BLaER1 treated with 17β-estradiol and CSF1 and Interleukin-3, amounts not matched to agents 10 nM and 100 nM (cell line): ENCODE data around the gene FABP6.

Source experiments
- H3K27ac ChIP-seq, 11 experiments: shearing (Covaris generic); formaldehyde crosslinking; 2 replicates each; pipeline ENCODE4 v1.8.1; 2022
- H3K27me3 ChIP-seq, 11 experiments: shearing (Covaris generic); formaldehyde crosslinking; 2 replicates each; pipeline ENCODE4 v1.8.1; 2022
- H3K36me3 ChIP-seq, 11 experiments: shearing (Covaris generic); formaldehyde crosslinking; 2 replicates each; pipeline ENCODE4 v1.8.1; 2022
- H3K4me1 ChIP-seq, 10 experiments: shearing (Covaris generic); formaldehyde crosslinking; 2 replicates each; pipeline ENCODE4 v1.8.1; 2022
- H3K4me2 ChIP-seq, 11 experiments: shearing (Covaris generic); formaldehyde crosslinking; 2 replicates each; pipeline ENCODE4 v1.8.1; 2022
- H3K4me3 ChIP-seq, 10 experiments: shearing (Covaris generic); formaldehyde crosslinking; 2 replicates each; pipeline ENCODE4 v1.8.1; 2022
- H3K9ac ChIP-seq, 11 experiments: shearing (Covaris generic); formaldehyde crosslinking; 2 replicates each; pipeline ENCODE4 v1.8.1; 2022
- H3K9me3 ChIP-seq, 11 experiments: shearing (Covaris generic); formaldehyde crosslinking; replicated peaks in 1 of 11; 2 replicates each; pipeline ENCODE4 v1.8.1; 2022
- H4K20me1 ChIP-seq, 11 experiments: shearing (Covaris generic); formaldehyde crosslinking; 2 replicates each; pipeline ENCODE4 v1.8.1; 2022
- Cebpa-rat ChIP-seq, 11 experiments: shearing (Covaris generic); IDR thresholded peaks; 2 replicates each; pipeline ENCODE4 v1.8.1; 2022

The FABP6 gene

DNA sequence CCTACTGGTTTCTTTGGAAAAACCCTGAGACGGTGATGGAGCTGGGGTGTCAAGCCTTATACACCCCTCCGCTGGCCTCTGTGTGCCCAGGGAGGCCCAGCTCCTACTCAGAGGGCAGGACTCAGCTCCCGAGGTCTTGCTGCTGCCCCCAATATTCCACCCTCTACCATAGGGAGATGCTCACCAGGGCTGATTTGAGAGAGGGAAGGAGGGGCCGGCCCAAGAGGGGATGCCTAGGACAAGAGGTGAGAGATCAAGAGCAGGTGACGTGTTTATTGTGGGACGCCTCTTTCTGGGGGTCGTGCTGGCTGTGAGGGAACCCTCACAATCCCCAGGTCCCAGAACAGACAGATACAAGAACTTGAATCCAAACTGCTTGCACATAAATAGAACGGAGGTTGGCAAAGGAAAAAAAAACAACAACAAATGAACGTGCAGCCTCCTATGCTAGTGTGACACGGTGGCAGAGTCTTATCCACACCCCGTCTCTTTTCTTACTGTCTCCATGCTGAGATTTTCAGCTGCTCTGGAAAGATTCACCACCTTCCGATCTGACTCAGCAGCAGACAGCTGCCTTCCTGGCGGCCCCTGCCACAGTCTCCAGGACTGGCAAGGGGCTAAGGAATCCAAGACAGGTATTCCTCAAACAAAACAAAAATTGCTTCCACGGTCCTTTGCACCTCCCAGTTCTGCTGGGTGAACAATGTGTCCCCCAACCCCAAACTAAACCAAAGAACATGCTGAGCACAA, 22.3 kb downstream of the FABP6 start:
- no peak overlapping the region for H3K27ac ChIP-seq
- peaks cover 0 to 31% (median 17%) of the 10 kb centered on the region in 10 experiments; a peak in 16 of 20 replicates for H3K4me1 ChIP-seq
- no peak overlapping the region for H3K4me2 ChIP-seq
- TF ChIP-seq Cebpa-rat (IDR thresholded peaks at IDR 0.05), result no peak
- no peaks in the 10 kb centered on the region for H3K9me3 ChIP-seq
- H3K4me3 ChIP-seq, result no peak overlapping the region
- no peaks in the 10 kb centered on the region for H3K27me3 ChIP-seq
- H4K20me1 ChIP-seq, result no peaks in the 10 kb centered on the region
- peaks cover 0 to 50% (median 5%) of the 10 kb centered on the region in 11 experiments; a peak in 10 of 22 replicates for H3K36me3 ChIP-seq
- no peak overlapping the region for H3K9ac ChIP-seq

DNA sequence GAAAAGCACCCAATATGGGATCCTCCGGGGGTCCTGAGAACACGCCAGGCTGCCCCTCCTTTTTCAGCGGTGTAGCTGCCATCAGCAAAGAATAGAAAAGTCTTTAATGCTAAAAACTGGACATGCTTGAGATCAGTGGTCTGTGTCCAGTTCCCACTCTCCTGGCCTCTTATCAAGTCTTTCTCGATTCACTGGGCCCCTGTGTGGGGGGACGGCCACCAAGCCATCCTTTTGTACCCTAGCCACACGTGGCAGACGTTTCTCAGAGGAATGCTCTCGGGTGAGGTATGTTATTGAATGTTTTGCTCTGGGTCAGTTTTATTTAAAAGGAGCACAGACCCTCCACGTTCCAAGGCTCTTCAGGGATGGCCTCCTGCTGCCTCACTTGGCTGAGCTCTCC, 23.6 kb downstream of the FABP6 start:
- Histone ChIP-seq H3K9me3 (no peaks in the 10 kb centered on the region), H3K4me1 (peaks cover 0 to 17% (median 9%) of the 10 kb centered on the region in 10 experiments; a peak in 16 of 20 replicates), H3K4me3 (no peak overlapping the region), H3K9ac (no peak overlapping the region), H3K27ac (no peak overlapping the region), H3K36me3 (peaks cover 0 to 50% (median 5%) of the 10 kb centered on the region in 11 experiments; a peak in 10 of 22 replicates), H3K4me2 (no peak overlapping the region), H3K27me3 (no peaks in the 10 kb centered on the region), H4K20me1 (no peaks in the 10 kb centered on the region)
- no peak for TF ChIP-seq Cebpa-rat (IDR thresholded peaks at IDR 0.05)

DNA sequence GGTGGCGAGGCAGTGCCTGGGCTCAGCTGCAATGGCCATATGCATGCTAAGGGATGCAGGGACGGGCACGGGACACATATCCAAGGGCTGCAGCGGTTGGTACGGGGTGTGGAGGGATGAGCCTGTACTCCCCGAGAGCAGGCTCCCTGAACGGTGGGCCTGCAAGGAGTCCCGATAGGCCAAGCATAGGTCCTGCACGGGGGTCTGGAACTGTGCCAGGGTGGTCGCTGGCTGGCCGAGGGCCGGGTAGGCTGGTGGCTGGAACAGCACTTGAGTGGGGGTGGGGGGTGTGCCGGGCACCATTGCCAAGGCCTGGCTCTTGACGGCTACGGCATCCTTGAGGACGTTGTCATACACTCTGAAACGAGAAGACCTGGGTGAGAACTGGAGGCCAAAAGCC, 24.1 kb downstream of the FABP6 start:
- no peak for TF ChIP-seq Cebpa-rat (IDR thresholded peaks at IDR 0.05)
- no peaks in the 10 kb centered on the region for H3K9me3 ChIP-seq
- no peak overlapping the region for H3K9ac ChIP-seq
- peaks cover 0 to 55% (median 5%) of the 10 kb centered on the region in 11 experiments; a peak in 10 of 22 replicates for H3K36me3 ChIP-seq
- H3K4me2 ChIP-seq, result no peak overlapping the region
- peaks cover 0 to 16% (median 3%) of the 10 kb centered on the region in 10 experiments; a peak in 10 of 20 replicates for H3K4me1 ChIP-seq
- no peak overlapping the region for H3K4me3 ChIP-seq
- no peak overlapping the region for H3K27ac ChIP-seq
- no peaks in the 10 kb centered on the region for H3K27me3 ChIP-seq
- no peaks in the 10 kb centered on the region for H4K20me1 ChIP-seq

DNA sequence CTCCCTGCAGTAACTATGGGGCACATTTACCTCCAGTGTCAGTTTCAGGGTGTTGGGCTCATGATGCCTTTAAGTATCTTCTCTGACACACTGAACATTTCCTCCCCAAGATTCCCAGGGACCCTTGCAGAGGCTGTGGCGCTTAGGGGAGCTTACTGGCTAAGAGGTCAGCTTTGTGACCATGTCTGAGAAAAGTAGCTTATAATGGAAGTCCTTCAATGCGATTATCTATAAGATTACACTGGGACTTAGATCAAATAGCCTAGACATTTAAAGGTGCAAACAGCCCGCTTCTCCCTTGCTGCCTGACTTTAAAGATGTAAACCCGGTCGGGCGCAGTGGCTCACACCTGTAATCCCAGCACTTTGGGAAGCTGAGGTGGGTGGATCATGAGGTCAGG, 25.4 kb downstream of the FABP6 start:
- H3K9ac ChIP-seq, result no peak overlapping the region
- peaks cover 0 to 23% (median 6%) of the 10 kb centered on the region in 10 experiments; a peak in 15 of 20 replicates for H3K4me1 ChIP-seq
- H3K27me3 ChIP-seq, result no peaks in the 10 kb centered on the region
- peaks cover 0 to 68% (median 5%) of the 10 kb centered on the region in 11 experiments; a peak in 10 of 22 replicates for H3K36me3 ChIP-seq
- no peaks in the 10 kb centered on the region for H3K9me3 ChIP-seq
- H3K4me3 ChIP-seq, result no peak overlapping the region
- TF ChIP-seq Cebpa-rat (IDR thresholded peaks at IDR 0.05), result no peak
- H3K27ac ChIP-seq, result no peak overlapping the region
- no peak overlapping the region for H3K4me2 ChIP-seq
- H4K20me1 ChIP-seq, result 0 out of 22 replicates have a peak, but pooled peaks cover 0 to 7% (median 0%) of the 10 kb centered on the region in 11 experiments

DNA sequence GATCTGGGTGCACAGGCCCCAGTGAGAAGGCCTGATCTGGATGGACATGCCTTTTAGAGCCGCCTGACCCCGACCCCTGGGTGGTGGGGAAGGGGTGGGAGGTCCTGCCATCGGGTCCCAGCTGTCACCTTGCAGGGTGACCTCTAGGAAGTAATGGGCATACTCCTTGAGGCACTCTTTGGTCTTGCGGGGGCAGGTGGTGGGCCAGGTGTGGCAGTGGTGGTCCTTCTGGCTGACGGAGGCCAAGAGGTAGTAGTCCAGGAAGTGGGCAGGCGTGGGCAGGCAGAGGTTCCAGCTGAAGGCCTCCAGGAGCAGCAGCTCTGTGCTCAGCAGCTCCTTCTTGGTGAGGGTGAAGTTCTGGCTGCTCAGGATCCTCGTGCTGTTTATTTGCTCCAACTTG, 30.0 kb downstream of the FABP6 start:
- H4K20me1 ChIP-seq, result peaks cover 0 to 37% (median 0%) of the 10 kb centered on the region in 11 experiments; a peak in 3 of 22 replicates

DNA sequence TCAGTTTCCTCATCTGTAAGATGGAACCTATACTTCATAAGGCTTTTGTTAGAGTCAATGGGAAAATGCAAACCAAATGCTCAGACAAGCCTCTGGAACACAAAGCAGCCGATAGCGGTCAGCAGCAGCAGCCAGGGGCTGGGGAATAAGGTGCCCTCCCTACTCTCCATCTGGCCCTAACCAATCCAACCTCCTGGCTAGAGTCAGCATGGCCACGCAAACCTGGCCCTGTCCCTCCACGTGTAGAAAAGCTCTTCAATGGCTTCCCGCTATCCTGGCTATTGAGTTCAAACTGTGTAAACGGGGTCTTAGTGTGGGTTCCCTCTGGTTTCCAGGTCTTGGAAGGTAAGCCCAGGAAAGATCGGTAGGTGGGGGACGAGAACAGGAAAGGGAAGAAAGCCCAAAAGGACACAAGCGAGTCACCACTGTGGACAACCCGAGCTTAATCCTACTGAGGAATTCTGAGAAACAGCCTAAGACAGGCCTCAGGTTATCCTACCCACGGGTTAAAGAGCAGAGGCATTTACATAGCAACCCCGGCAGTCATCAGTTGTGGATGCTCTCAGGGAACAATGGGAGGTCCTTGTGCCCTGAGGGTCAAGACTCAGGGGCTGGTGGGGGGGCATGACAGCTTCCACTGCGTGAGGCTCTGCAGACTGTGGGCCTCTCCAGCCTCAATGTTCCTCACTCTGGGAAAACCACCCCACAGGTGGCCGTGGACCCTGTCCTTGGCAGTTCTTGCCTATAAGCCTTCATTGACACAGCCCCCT, 30.9 kb downstream of the FABP6 start:
- Histone ChIP-seq H3K27ac (peak overlapping the region in 9 of 11 experiments; percentile 19 to 77 (median 50); a peak in 15 of 22 replicates), H3K9ac (peak overlapping the region in 5 of 11 experiments; percentile 14 to 52 (median 42); a peak in 4 of 22 replicates), H3K36me3 (peaks cover 0 to 33% (median 0%) of the 10 kb centered on the region in 11 experiments; a peak in 7 of 22 replicates), H3K27me3 (no peaks in the 10 kb centered on the region), H3K4me2 (peak overlapping the region; percentile 71 to 92 (median 78)), H4K20me1 (peaks cover 0 to 37% (median 0%) of the 10 kb centered on the region in 11 experiments; a peak in 3 of 22 replicates), H3K4me3 (peak overlapping the region in 1 of 10 experiments; percentile 3; a peak in 1 of 20 replicates), H3K9me3 (no peaks in the 10 kb centered on the region), H3K4me1 (peaks cover 35 to 78% (median 61%) of the 10 kb centered on the region in 10 experiments)
- TF ChIP-seq Cebpa-rat (IDR thresholded peaks at IDR 0.05), result no peak

More for the DNA sequence above, 30.0 kb downstream of the FABP6 start:
- H3K9me3 ChIP-seq, result no peaks in the 10 kb centered on the region
- no peak overlapping the region for H3K4me3 ChIP-seq
- peaks cover 0 to 38% (median 0%) of the 10 kb centered on the region in 11 experiments; a peak in 7 of 22 replicates for H3K36me3 ChIP-seq
- H3K27ac ChIP-seq, result peak overlapping the region in 3 of 11 experiments; percentile 26 to 77 (median 73); a peak in 3 of 22 replicates
- no peak for TF ChIP-seq Cebpa-rat (IDR thresholded peaks at IDR 0.05)
- no peaks in the 10 kb centered on the region for H3K27me3 ChIP-seq
- peaks cover 33 to 69% (median 52%) of the 10 kb centered on the region in 10 experiments for H3K4me1 ChIP-seq
- peak overlapping the region in 1 of 11 experiments; percentile 29; a peak in 2 of 22 replicates for H3K9ac ChIP-seq
- H3K4me2 ChIP-seq, result peak overlapping the region in 9 of 11 experiments; percentile 71 to 92 (median 78); a peak in 15 of 22 replicates

DNA sequence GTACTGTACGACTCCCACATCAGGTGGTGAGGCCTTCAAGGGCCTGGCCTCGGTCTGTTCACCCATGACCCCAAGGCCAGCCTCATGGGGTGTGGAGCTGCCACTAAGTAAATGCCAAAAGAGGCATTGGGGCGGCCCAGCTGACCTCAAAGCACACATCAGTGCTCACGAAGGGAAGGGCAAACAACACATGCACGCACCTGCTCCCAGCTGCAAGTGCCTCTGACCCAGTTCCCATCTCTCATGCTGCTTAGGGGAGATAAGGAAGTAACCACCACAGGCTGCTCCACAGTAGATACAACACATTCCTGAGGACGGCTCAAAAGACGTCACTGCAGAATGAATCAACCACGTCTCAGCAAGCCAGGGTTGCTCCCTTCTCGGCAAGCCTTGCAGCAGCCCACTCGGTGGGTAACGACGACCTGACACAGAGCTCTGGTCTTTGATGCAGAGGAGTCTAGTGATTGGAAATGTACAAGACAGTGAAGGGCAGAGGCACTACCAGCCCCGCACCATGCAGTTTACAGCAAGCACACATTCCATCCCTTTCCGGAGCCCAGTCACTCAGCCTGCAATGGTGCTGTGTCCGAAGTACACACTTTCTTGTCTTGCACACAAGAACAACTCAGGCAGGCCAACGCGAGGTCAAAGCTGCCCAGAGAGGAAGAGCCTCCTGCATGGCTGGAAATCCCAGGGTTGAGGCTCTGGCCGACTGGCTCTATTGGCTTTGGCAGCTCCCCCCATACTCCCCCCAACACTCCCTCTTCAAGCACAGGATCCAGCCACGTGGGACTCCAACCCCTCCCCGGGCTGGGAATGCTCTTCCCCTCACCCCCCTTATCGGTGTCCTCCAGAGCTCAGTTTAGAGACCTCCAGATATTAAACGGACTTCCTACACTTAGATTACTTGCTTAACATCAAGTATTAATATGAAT, 31.8 kb downstream of the FABP6 start:
- peak overlapping the region in 1 of 10 experiments; percentile 5; a peak in 3 of 20 replicates for H3K4me3 ChIP-seq
- peak overlapping the region in 9 of 11 experiments; percentile 19 to 77 (median 66); a peak in 16 of 22 replicates for H3K27ac ChIP-seq
- peak overlapping the region; percentile 71 to 92 (median 78) for H3K4me2 ChIP-seq
- H3K9me3 ChIP-seq, result no peaks in the 10 kb centered on the region
- peaks cover 0 to 40% (median 0%) of the 10 kb centered on the region in 11 experiments; a peak in 3 of 22 replicates for H4K20me1 ChIP-seq
- peaks cover 0 to 23% (median 0%) of the 10 kb centered on the region in 11 experiments; a peak in 6 of 22 replicates for H3K36me3 ChIP-seq
- H3K4me1 ChIP-seq, result peaks cover 44 to 81% (median 70%) of the 10 kb centered on the region in 10 experiments
- no peak for TF ChIP-seq Cebpa-rat (IDR thresholded peaks at IDR 0.05)
- H3K27me3 ChIP-seq, result no peaks in the 10 kb centered on the region
- H3K9ac ChIP-seq, result peak overlapping the region in 6 of 11 experiments; percentile 16 to 59 (median 49); a peak in 7 of 22 replicates
